GM18519 (cell line): ENCODE results near the gene MAP3K7CL.
"Not testable (repeated sequence)": the region's sequence is repeated elsewhere in the genome, so short reads cannot be mapped to it uniquely, and the experiment has no call there.

Experiments
- ATAC-seq: cut with Tn5 transposase; IDR thresholded peaks from one replicate; pipeline ENCODE4 v1.9.1; 2021; ENCODE audit warnings: mild to moderate bottlenecking, moderate library complexity; ENCODE audit not compliant: unreplicated experiment, low FRiP score

Gene MAP3K7CL

GRCh38 chr21:29125979-29126378 lies 4.5 kb upstream of the MAP3K7CL start:
- no peak for ATAC-seq

GRCh38 chr21:29133241-29133640 lies 2.8 kb downstream of the MAP3K7CL start:
- no peak for ATAC-seq

GRCh38 chr21:29133796-29134195 lies 3.4 kb downstream of the MAP3K7CL start:
- no peak for ATAC-seq

- no peak for ATAC-seq
Measured at GRCh38 chr21:29135481-29135880, 5.0 kb downstream of the MAP3K7CL start.

GRCh38 chr21:29136033-29136432 lies 5.6 kb downstream of the MAP3K7CL start:
- no peak for ATAC-seq

- ATAC-seq, result no peak
Measured at GRCh38 chr21:29144736-29145353, 14.4 kb downstream of the MAP3K7CL start.

- ATAC-seq, result no peak
Measured at GRCh38 chr21:29145354-29145782, 14.9 kb downstream of the MAP3K7CL start.

- no peak for ATAC-seq
Measured at GRCh38 chr21:29145852-29146453, 15.5 kb downstream of the MAP3K7CL start.

GRCh38 chr21:29146726-29147125 lies 16.3 kb downstream of the MAP3K7CL start:
- ATAC-seq, result no peak

GRCh38 chr21:29148530-29148929 lies 18.1 kb downstream of the MAP3K7CL start:
- ATAC-seq, result no peak

GRCh38 chr21:29149808-29150425 lies 19.5 kb downstream of the MAP3K7CL start:
- no peak for ATAC-seq

- no peak for ATAC-seq
Measured at GRCh38 chr21:29151931-29152330, 21.5 kb downstream of the MAP3K7CL start.

- ATAC-seq, result no peak
Measured at GRCh38 chr21:29152916-29153315, 22.5 kb downstream of the MAP3K7CL start.

- no peak for ATAC-seq
Measured at GRCh38 chr21:29154270-29154669, 23.8 kb downstream of the MAP3K7CL start.

- no peak for ATAC-seq
Measured at GRCh38 chr21:29155118-29155932, 24.9 kb downstream of the MAP3K7CL start.

- no peak for ATAC-seq
Measured at GRCh38 chr21:29155933-29156260, 25.5 kb downstream of the MAP3K7CL start.

GRCh38 chr21:29157080-29157479 lies 26.6 kb downstream of the MAP3K7CL start:
- ATAC-seq, result no peak

GRCh38 chr21:29159842-29160241 lies 29.4 kb downstream of the MAP3K7CL start:
- no peak for ATAC-seq

GRCh38 chr21:29162825-29163224 lies 32.4 kb downstream of the MAP3K7CL start:
- ATAC-seq, result not testable (repeated sequence)

- ATAC-seq, result no peak
Measured at GRCh38 chr21:29163341-29164115, 33.1 kb downstream of the MAP3K7CL start.
